Testis (tissue), 3 donors: ENCODE measurements around the gene TMEM267. TPM values are rescaled to one million over a fixed set of nuclear protein-coding genes. Genes with fewer than 3 reads are reported as not detected.
"Not testable (repeated sequence)": the region's sequence is repeated elsewhere in the genome, so short reads cannot be mapped to it uniquely, and the experiment has no call there.

Experiments
- DNase-seq: peaks from one replicate; pipeline ENCODE4 v3.0.0-alpha.2; 2019
- H3K27ac ChIP-seq, 2 donors: fragments of 200-600 bp; sonication (generic); one replicate each; pipeline ENCODE4 v1.5.1; 2019
- H3K27me3 ChIP-seq: fragments of 200-600 bp; sonication (generic); one replicate; pipeline ENCODE4 v1.5.1; 2019
- H3K36me3 ChIP-seq: fragments of 200-600 bp; sonication (generic); one replicate; pipeline ENCODE4 v1.5.1; 2017; ENCODE audit warnings: low read depth; ENCODE audit errors: missing control alignments
- H3K4me1 ChIP-seq: fragments of 200-600 bp; sonication (generic); one replicate; pipeline ENCODE4 v1.5.1; 2019
- H3K4me3 ChIP-seq, 2 donors: fragments of 200-600 bp; sonication (generic); one replicate each; pipeline ENCODE4 v1.5.1; 2017 to 2019
- H3K9me3 ChIP-seq: fragments of 200-600 bp; sonication (generic); one replicate; pipeline ENCODE4 v1.5.1; 2017
- CTCF ChIP-seq, 3 experiments: fragments of 450-650 bp in 2 of 3; fragments of 200-600 bp in 1 of 3; sonication (generic) in 1 of 3; IDR thresholded peaks; one replicate each; pipeline ENCODE4 v1.5.1; 2016 to 2019; ENCODE audit warnings: antibody characterized with exemption in 3 of 3, mild to moderate bottlenecking in 2 of 3, moderate library complexity in 1 of 3
- POLR2A ChIP-seq: fragments of 450-650 bp; IDR thresholded peaks from one replicate; pipeline ENCODE4 v1.6.1; 2017; ENCODE audit warnings: antibody characterized with exemption, mild to moderate bottlenecking, moderate library complexity
- WGBS, 2 donors: methylation state at CpG; one replicate each; pipeline ENCODE4 v1.1.5; 2018; 5-methylcytosine and 5-hydroxymethylcytosine counted together
- intact Hi-C: fragments of 100-400 bp; cut with DNase I; formaldehyde crosslinking; loops from one replicate; pipeline ENCODE4 v1.15.1; 2023; ENCODE audit warnings: low total_unique reads
- polyA plus RNA-seq: library from polyadenylated mRNA; stranded (reverse); fragments of 350-450 nt; fragmentation: Illumina TruSeq; extraction: RNeasy Lipid Tissue Mini Kit (QIAGEN cat#74804); gene quantifications from one replicate; pipeline ENCODE4 v1.2.3, GENCODE V29; 2014; ENCODE audit warnings: low read depth, low replicate concordance; ENCODE audit not compliant: insufficient read depth
- total RNA-seq, 2 donors: library from RNA; depleted of rRNA; stranded (reverse); fragments of >200 nt; gene quantifications; one replicate each; pipeline ENCODE4 v1.2.3, GENCODE V29; 2016

Gene TMEM267
- total and polyA plus RNA-seq, 3 donors from 2014 or later, result 8.1 to 21.0 (median 8.3) TPM

GRCh38 chr5:43425983-43426382 lies 57.7 kb downstream of the TMEM267 start:
- H3K36me3 ChIP-seq, result no peaks in the 10 kb centered on the region
- no peak overlapping the region for H3K27ac ChIP-seq
- no peak for DNase-seq
- no peaks in the 10 kb centered on the region for H3K4me1 ChIP-seq
- H3K4me3 ChIP-seq, result no peak overlapping the region
- intact Hi-C loops, result no loop called here
- 60 to 73% methylated on average over 2 of the region's 2 CpGs for WGBS, 2 donors
- TF ChIP-seq CTCF (IDR thresholded peaks at IDR 0.05), result no peak
- no peak for TF ChIP-seq POLR2A
- H3K9me3 ChIP-seq, result no peaks in the 10 kb centered on the region
- H3K27me3 ChIP-seq, result no peaks in the 10 kb centered on the region

GRCh38 chr5:43423086-43423485 lies 60.6 kb downstream of the TMEM267 start:
- H3K27me3 ChIP-seq, H3K4me3 ChIP-seq, DNase-seq, H3K36me3 ChIP-seq, intact Hi-C loops, H3K9me3 ChIP-seq, H3K4me1 ChIP-seq, H3K27ac ChIP-seq: not testable (repeated sequence)
- WGBS, 2 donors, result 80 to 87% methylated on average over 6 of the region's 6 CpGs

- H3K4me3 ChIP-seq, result no peak overlapping the region
- H3K27me3 ChIP-seq, result no peaks in the 10 kb centered on the region
- peak overlapping the region in 1 of 2 donors; percentile 24 for H3K27ac ChIP-seq
- TF ChIP-seq POLR2A (no peak), CTCF (IDR thresholded peaks at IDR 0.05) (no peak)
- no peaks in the 10 kb centered on the region for H3K9me3 ChIP-seq
- intact Hi-C loops, result no loop called here
- H3K4me1 ChIP-seq, result no peaks in the 10 kb centered on the region
- 22 to 31% methylated on average over 2 of the region's 2 CpGs for WGBS, 2 donors
- peak; percentile 42 for DNase-seq
- H3K36me3 ChIP-seq, result no peaks in the 10 kb centered on the region
Observed at GRCh38 chr5:43422143-43422542, 61.5 kb downstream of the TMEM267 start.

- H3K4me3 ChIP-seq, result no peak overlapping the region
- no peak for DNase-seq
- peak overlapping the region in 1 of 2 donors; percentile 24 for H3K27ac ChIP-seq
- no peaks in the 10 kb centered on the region for H3K36me3 ChIP-seq
- no peaks in the 10 kb centered on the region for H3K27me3 ChIP-seq
- 83% methylated on average over 7 of the region's 7 CpGs for WGBS, 2 donors
- intact Hi-C loops, result no loop called here
- TF ChIP-seq POLR2A, result no peak
- no peak for TF ChIP-seq CTCF (IDR thresholded peaks at IDR 0.05)
- no peaks in the 10 kb centered on the region for H3K4me1 ChIP-seq
- H3K9me3 ChIP-seq, result no peaks in the 10 kb centered on the region
Observed at GRCh38 chr5:43421450-43422133, 62.1 kb downstream of the TMEM267 start.

- WGBS, 2 donors, result 81 to 87% methylated on average over 4 of the region's 4 CpGs
- TF ChIP-seq CTCF (IDR thresholded peaks at IDR 0.05) (no peak), POLR2A (no peak)
- Histone ChIP-seq H3K9me3 (no peaks in the 10 kb centered on the region), H3K27me3 (no peaks in the 10 kb centered on the region), H3K36me3 (no peaks in the 10 kb centered on the region), H3K4me1 (no peaks in the 10 kb centered on the region), H3K27ac (no peak overlapping the region), H3K4me3 (no peak overlapping the region)
- no peak for DNase-seq
- intact Hi-C loops, result no loop called here
Observed at GRCh38 chr5:43420241-43420640, 63.4 kb downstream of the TMEM267 start.
